Large intestine (tissue), 3 donors: ENCODE data around the gene DHRS12. TPM values are rescaled to one million over a fixed set of nuclear protein-coding genes. Genes with fewer than 3 reads are reported as not detected.

Source experiments
- DNase-seq, 2 donors: peaks; one replicate each; pipeline versions ENCODE4 v3.0.0 to v3.0.0-alpha.2; 2013
- H3K27ac ChIP-seq: one replicate; pipeline ENCODE4 v1.5.1; 2013; ENCODE audit warnings: low read length
- H3K27me3 ChIP-seq: 2 replicates; pipeline ENCODE4 v1.6.1; 2013; ENCODE audit warnings: low read length; ENCODE audit not compliant: control insufficient read depth, insufficient read depth
- H3K36me3 ChIP-seq: 2 replicates; pipeline ENCODE4 v1.6.1; 2013; ENCODE audit warnings: low read length; ENCODE audit not compliant: control insufficient read depth, insufficient read depth
- H3K4me1 ChIP-seq: one replicate; pipeline ENCODE4 v1.6.1; 2013; ENCODE audit warnings: low read length; ENCODE audit not compliant: control insufficient read depth, insufficient read depth
- H3K4me3 ChIP-seq: one replicate; pipeline ENCODE4 v1.5.1; 2013; ENCODE audit warnings: low read length
- H3K9me3 ChIP-seq: one replicate; pipeline ENCODE4 v1.6.1; 2013; ENCODE audit warnings: mild to moderate bottlenecking, low read depth, low read length, moderate library complexity; ENCODE audit not compliant: control insufficient read depth
- WGBS: methylation state at CpG from one replicate; pipeline ENCODE4 v1.1.5; 2013; ENCODE audit warnings: low lambda C conversion rate; ENCODE audit not compliant: insufficient coverage; 5-methylcytosine and 5-hydroxymethylcytosine counted together
- polyA plus RNA-seq: library from polyadenylated mRNA; unstranded; fragments of 120-200 nt; gene quantifications from one replicate; pipeline ENCODE4 v1.2.1, GENCODE V29; 2013

The DHRS12 gene
- polyA plus RNA-seq, 1 donor, result 19.3 TPM

DNA sequence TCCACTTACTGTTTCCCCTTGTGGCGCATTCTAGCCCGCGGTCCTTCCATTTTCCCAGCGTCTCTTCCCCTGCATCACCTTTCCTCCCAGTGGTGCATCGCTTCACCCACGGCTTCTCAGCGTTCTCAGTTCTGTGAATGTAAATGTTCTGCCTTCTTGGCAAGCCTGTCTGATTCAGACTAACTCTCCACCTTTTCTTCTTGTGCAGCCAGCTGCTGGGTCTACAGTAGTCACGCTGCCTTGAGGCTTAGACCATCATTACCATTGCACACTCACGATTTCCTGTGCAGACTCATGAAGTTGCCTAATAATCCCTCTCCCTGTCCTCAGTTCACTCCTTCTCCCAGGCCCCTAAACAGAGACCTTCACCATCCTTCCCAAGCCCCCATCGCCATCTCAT is 75.0 kb downstream of the DHRS12 start:
- Histone ChIP-seq H3K36me3 (no peaks in the 10 kb centered on the region), H3K9me3 (no peaks in the 10 kb centered on the region), H3K27me3 (no peaks in the 10 kb centered on the region), H3K4me1 (peaks cover 20% of the 10 kb centered on the region), H3K27ac (no peak overlapping the region), H3K4me3 (no peak overlapping the region)
- DNase-seq, result no peak
- 100% methylated on average over 6 of the region's 10 CpGs for WGBS

DNA sequence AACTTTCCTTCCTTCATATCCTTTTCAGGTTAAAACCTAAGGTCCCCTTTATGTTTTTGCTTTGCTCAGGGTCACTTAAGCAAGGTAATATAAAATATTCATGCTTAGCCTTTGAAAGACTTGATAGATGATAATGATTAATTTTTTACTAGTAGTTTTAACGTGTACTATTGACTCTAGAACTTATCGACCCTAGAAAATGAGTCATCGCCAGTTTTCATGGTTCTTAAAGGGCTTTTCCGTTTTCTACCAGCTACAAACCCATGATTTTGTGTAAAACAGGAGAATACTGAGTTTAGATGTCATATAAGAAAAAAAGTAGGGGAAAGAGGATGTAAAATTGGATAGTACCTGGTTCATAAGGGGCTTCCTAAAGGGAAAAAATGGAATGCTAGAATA is 75.7 kb downstream of the DHRS12 start:
- 70% methylated on average over 2 of the region's 4 CpGs for WGBS
- H3K27ac ChIP-seq, result no peak overlapping the region
- H3K9me3 ChIP-seq, result no peaks in the 10 kb centered on the region
- H3K4me1 ChIP-seq, result peaks cover 20% of the 10 kb centered on the region
- no peak overlapping the region for H3K4me3 ChIP-seq
- peak in 1 of 2 donors; percentile 26 for DNase-seq
- H3K36me3 ChIP-seq, result no peaks in the 10 kb centered on the region
- no peaks in the 10 kb centered on the region for H3K27me3 ChIP-seq

DNA sequence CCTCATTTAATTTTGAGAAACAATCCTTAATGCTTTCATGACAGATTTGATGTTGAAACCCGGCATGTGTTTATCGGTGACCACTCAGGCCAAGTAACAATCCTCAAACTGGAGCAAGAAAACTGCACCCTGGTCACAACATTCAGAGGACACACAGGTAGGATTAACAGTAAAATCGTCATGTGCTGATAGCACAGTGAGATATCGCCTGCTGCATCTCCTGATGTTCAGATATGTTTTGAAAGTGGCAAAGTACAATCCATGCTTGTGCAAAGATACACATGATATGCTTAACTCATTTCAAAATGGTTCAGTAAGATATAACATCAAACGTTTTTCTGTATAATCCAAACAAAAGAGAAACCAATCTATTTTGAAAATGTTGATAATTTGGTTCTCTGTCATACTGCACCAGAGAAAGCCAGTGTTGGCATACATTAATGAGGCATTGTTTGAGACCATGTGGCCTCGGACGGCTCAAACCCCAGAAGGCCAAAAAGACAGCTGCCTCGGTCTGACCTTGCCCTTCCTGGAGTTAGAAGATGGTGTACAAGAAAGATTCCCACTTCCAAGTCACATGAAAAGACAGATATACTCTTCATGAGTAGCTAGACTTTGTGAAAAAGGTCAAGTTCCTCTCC is 76.2 kb downstream of the DHRS12 start:
- DNase-seq, result no peak
- WGBS, result 75% methylated on average over 1 of the region's 8 CpGs

DNA sequence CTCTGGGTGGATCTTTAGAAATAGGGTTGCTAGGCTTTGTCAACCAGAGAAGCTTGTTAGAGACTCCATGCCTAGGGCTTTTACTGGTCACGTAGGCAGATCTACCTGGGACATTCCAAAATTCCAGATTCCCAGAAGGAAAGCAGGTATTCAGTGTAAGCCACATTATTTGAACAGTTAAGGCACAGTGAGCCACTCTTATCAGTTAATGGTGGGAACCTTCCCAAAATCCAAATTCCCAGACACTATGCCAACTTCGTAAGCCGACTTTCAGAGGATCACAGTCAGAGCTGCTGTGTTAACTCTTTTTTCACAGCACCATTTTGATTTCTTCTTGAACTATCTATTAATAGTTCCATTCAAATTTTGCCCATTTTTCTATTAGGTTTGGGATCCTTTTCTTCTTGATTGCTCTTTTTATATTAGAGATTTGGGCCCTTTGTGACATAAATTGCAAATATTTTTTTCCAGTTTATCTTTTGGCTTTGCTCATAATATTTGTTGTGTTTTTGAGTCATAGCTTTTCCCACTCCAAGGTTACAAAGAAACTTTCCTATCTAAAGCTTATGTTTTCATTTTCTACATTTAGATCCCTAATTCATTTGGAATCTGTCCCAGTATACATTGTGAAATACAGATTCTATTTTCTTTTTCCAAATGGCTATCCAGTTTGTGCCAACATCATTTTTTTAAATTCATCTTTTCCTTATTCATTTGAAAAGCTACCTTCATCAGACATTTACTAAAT is 77.3 kb downstream of the DHRS12 start:
- WGBS, result 100% methylated on average over 1 of the region's 3 CpGs
- Histone ChIP-seq H3K27me3 (no peaks in the 10 kb centered on the region), H3K36me3 (no peaks in the 10 kb centered on the region), H3K4me3 (no peak overlapping the region), H3K4me1 (peaks cover 15% of the 10 kb centered on the region), H3K27ac (no peak overlapping the region), H3K9me3 (no peaks in the 10 kb centered on the region)
- no peak for DNase-seq

More for the DNA sequence above, 76.2 kb downstream of the DHRS12 start:
- H3K4me3 ChIP-seq, result no peak overlapping the region
- no peak overlapping the region for H3K27ac ChIP-seq
- no peaks in the 10 kb centered on the region for H3K27me3 ChIP-seq
- H3K4me1 ChIP-seq, result peaks cover 20% of the 10 kb centered on the region
- H3K36me3 ChIP-seq, result no peaks in the 10 kb centered on the region
- H3K9me3 ChIP-seq, result no peaks in the 10 kb centered on the region

DNA sequence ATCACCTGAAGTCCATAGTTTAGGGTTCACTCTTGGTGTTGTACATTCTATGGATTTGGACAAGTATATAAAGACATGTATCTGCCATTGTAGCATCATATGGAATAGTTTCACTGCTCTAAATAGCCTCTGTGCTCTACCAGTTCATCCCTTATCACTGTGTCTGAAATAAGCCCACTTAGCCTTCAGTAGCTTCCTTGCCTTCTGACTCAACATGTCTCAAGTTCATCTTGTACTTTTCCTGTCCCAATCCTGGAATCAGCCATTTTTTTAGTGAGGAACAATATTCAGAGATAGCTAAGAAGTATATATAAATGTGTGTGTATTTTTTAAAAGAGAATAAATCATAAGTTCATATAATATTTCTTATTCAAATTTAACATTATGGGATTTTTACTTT is 79.2 kb downstream of the DHRS12 start:
- H3K9me3 ChIP-seq, result no peaks in the 10 kb centered on the region
- no peaks in the 10 kb centered on the region for H3K36me3 ChIP-seq
- H3K27ac ChIP-seq, result no peak overlapping the region
- H3K4me1 ChIP-seq, result peaks cover 3% of the 10 kb centered on the region
- DNase-seq, result no peak
- H3K4me3 ChIP-seq, result no peak overlapping the region
- no peaks in the 10 kb centered on the region for H3K27me3 ChIP-seq

DNA sequence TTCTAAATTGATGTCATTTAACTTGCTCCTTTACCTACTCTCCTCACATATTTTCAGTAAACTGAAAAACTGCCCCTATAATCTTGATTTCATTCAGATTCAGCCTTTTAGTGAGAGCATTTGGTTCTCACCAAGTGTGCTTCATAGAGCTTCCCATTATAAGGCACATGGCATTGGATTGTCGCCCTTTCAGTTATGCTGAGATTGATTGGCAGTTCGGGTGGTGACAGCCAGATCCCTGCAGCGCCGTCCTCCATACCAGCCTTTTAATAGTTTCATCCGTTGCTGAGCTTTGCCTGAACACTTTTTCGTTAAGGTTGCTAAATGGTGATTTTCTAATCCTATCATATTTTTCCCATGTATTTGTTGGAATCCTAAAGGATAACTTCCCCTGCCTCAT is 80.4 kb downstream of the DHRS12 start:
- Histone ChIP-seq H3K9me3 (no peaks in the 10 kb centered on the region), H3K4me1 (no peaks in the 10 kb centered on the region), H3K36me3 (no peaks in the 10 kb centered on the region), H3K27ac (no peak overlapping the region), H3K4me3 (no peak overlapping the region), H3K27me3 (no peaks in the 10 kb centered on the region)
- 83% methylated on average over 1 of the region's 6 CpGs for WGBS
- no peak for DNase-seq

DNA sequence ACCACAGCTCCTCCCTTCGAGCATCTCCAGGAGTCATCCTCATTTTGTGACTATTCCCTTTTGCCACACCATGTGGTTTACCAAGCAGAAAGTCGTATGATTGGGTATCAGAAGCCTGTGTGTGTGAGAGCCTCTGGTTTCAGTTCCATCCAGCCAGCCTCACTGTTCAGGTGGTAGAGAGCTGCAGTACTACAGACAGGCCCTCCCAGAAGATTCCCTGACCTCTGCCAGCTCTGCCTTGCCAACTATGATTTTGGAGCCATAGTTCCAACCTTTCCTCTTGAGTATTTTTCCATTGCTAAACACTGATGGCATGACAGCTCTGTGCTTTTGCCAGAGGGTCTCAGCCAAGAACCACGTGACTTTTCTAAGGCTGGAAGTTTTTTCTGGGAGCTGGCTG is 82.5 kb downstream of the DHRS12 start:
- Histone ChIP-seq H3K9me3 (no peaks in the 10 kb centered on the region), H3K27me3 (no peaks in the 10 kb centered on the region), H3K4me3 (no peak overlapping the region), H3K4me1 (no peaks in the 10 kb centered on the region), H3K36me3 (no peaks in the 10 kb centered on the region), H3K27ac (no peak overlapping the region)
- 100% methylated on average over 1 of the region's 3 CpGs for WGBS
- DNase-seq, result no peak

DNA sequence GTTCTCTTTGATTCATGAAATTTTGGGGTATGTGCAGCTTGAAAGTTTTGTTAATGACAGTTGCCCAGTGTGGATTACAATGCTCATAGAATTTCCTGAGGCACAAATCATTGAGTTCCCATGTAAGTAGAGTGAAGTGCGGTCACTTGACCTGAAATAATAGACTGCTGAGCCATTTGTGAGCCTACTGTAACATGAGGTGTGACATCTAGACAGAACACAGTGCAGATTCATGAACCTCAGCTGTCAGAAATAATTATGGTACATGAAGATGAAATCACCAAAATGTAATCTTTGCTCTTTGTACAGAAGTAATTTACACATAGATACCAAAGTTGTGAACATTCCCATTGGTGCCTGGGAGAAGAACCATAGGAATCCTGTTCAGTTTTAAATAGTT is 84.6 kb downstream of the DHRS12 start:
- Histone ChIP-seq H3K4me3 (no peak overlapping the region), H3K9me3 (no peaks in the 10 kb centered on the region)
- no peak for DNase-seq

More for the DNA sequence above, 84.6 kb downstream of the DHRS12 start:
- WGBS, result no CpG with 5 or more reads among the region's 1 CpG
- no peak overlapping the region for H3K27ac ChIP-seq
- H3K36me3 ChIP-seq, result no peaks in the 10 kb centered on the region
- H3K27me3 ChIP-seq, result no peaks in the 10 kb centered on the region
- no peaks in the 10 kb centered on the region for H3K4me1 ChIP-seq

Other genes starting within 250 kb of the DHRS12 start
- gene WDFY2, start 219.7 kb downstream of the DHRS12 start, polyA plus RNA-seq, result 7.2 TPM
- gene TMEM272, start 41.0 kb upstream of the DHRS12 start, polyA plus RNA-seq, result 1.1 TPM
- 0.15 TPM for gene CCDC70, start 57.8 kb upstream of the DHRS12 start, polyA plus RNA-seq
- gene ATP7B, start 207.3 kb upstream of the DHRS12 start, polyA plus RNA-seq, result 47.4 TPM
- gene ALG11, start 208.2 kb upstream of the DHRS12 start, polyA plus RNA-seq, result 27.1 TPM
- 23.8 TPM for gene UTP14C, start 220.5 kb upstream of the DHRS12 start, polyA plus RNA-seq